Measurements from ENCODE around the gene NEK10.

NEK10 gene

GRCh38 chr3:27345493-27345892 is 23.7 kb downstream of the NEK10 start:
- TF ChIP-seq EZH2 (IDR thresholded peaks at IDR 0.05; ENCODE audit: borderline replicate concordance, low read length): no peak
- no peak for TF ChIP-seq CTCF (IDR thresholded peaks at IDR 0.05; ENCODE audit: low read length)
- no peaks in the 10 kb centered on the region for H3K9me3 ChIP-seq (ENCODE audit: low read length)
- no peak overlapping the region for H3K4me2 ChIP-seq (ENCODE audit: low read length)
- no peaks in the 10 kb centered on the region for H3K9me2 ChIP-seq (ENCODE audit: low read depth, low read length)
- no peaks in the 10 kb centered on the region for H3K36me3 ChIP-seq (ENCODE audit: insufficient read depth, low read length)
- H3K27me3 ChIP-seq (ENCODE audit: insufficient read depth, low read length): no peaks in the 10 kb centered on the region
- H3F3A ChIP-seq (ENCODE audit: insufficient read depth, low read length): no peaks in the 10 kb centered on the region
- no peaks in the 10 kb centered on the region for H4K20me1 ChIP-seq (ENCODE audit: insufficient read depth, low read length)
- H3K79me2 ChIP-seq (ENCODE audit: insufficient read depth, low read length): no peaks in the 10 kb centered on the region
- no peak overlapping the region for H3K9ac ChIP-seq (ENCODE audit: low read length)
- H3K4me1 ChIP-seq (ENCODE audit: insufficient read depth, low read length, severe bottlenecking): no peaks in the 10 kb centered on the region
- no peak overlapping the region for H3K27ac ChIP-seq (ENCODE audit: low read depth, low read length, poor library complexity, severe bottlenecking)
- H3K4me3 ChIP-seq (ENCODE audit: low read depth, low read length, poor library complexity, severe bottlenecking): no peak overlapping the region
- H2AFZ ChIP-seq (ENCODE audit: low read length): no peak overlapping the region

GRCh38 chr3:27345045-27345444 is 24.1 kb downstream of the NEK10 start:
- Histone ChIP-seq H3K4me2 (ENCODE audit: low read length) (no peak overlapping the region), H3K27ac (ENCODE audit: low read depth, low read length, poor library complexity, severe bottlenecking) (no peak overlapping the region), H3K4me3 (ENCODE audit: low read depth, low read length, poor library complexity, severe bottlenecking) (no peak overlapping the region), H3K9me2 (ENCODE audit: low read depth, low read length) (no peaks in the 10 kb centered on the region), H3K27me3 (ENCODE audit: insufficient read depth, low read length) (no peaks in the 10 kb centered on the region), H3K4me1 (ENCODE audit: insufficient read depth, low read length, severe bottlenecking) (no peaks in the 10 kb centered on the region), H3F3A (ENCODE audit: insufficient read depth, low read length) (no peaks in the 10 kb centered on the region), H2AFZ (ENCODE audit: low read length) (no peak overlapping the region), H3K79me2 (ENCODE audit: insufficient read depth, low read length) (no peaks in the 10 kb centered on the region), H3K36me3 (ENCODE audit: insufficient read depth, low read length) (no peaks in the 10 kb centered on the region), H4K20me1 (ENCODE audit: insufficient read depth, low read length) (no peaks in the 10 kb centered on the region), H3K9me3 (ENCODE audit: low read length) (no peaks in the 10 kb centered on the region), H3K9ac (ENCODE audit: low read length) (no peak overlapping the region)
- TF ChIP-seq EZH2 (IDR thresholded peaks at IDR 0.05; ENCODE audit: borderline replicate concordance, low read length) (no peak), CTCF (IDR thresholded peaks at IDR 0.05; ENCODE audit: low read length) (no peak)

GRCh38 chr3:27344192-27344591 is 25.0 kb downstream of the NEK10 start:
- no peaks in the 10 kb centered on the region for H3K79me2 ChIP-seq (ENCODE audit: insufficient read depth, low read length)
- no peaks in the 10 kb centered on the region for H3K36me3 ChIP-seq (ENCODE audit: insufficient read depth, low read length)
- no peaks in the 10 kb centered on the region for H3K9me3 ChIP-seq (ENCODE audit: low read length)
- H3F3A ChIP-seq (ENCODE audit: insufficient read depth, low read length): no peaks in the 10 kb centered on the region
- H2AFZ ChIP-seq (ENCODE audit: low read length): no peak overlapping the region
- no peak overlapping the region for H3K4me3 ChIP-seq (ENCODE audit: low read depth, low read length, poor library complexity, severe bottlenecking)
- no peak overlapping the region for H3K9ac ChIP-seq (ENCODE audit: low read length)
- no peaks in the 10 kb centered on the region for H4K20me1 ChIP-seq (ENCODE audit: insufficient read depth, low read length)
- H3K9me2 ChIP-seq (ENCODE audit: low read depth, low read length): no peaks in the 10 kb centered on the region
- no peak overlapping the region for H3K27ac ChIP-seq (ENCODE audit: low read depth, low read length, poor library complexity, severe bottlenecking)
- H3K27me3 ChIP-seq (ENCODE audit: insufficient read depth, low read length): no peaks in the 10 kb centered on the region
- TF ChIP-seq EZH2 (IDR thresholded peaks at IDR 0.05; ENCODE audit: borderline replicate concordance, low read length): no peak
- no peak for TF ChIP-seq CTCF (IDR thresholded peaks at IDR 0.05; ENCODE audit: low read length)
- no peak overlapping the region for H3K4me2 ChIP-seq (ENCODE audit: low read length)
- H3K4me1 ChIP-seq (ENCODE audit: insufficient read depth, low read length, severe bottlenecking): no peaks in the 10 kb centered on the region
